H1 (cell line): ENCODE measurements around the gene BBS2.

ENCODE experiments used
- EP300 ChIP-seq, 2 experiments: IDR thresholded peaks; 1 replicate in 1 of 2; 2 replicates in 1 of 2; pipeline ENCODE4 v1.6.1; 2011 to 2012; ENCODE audit warnings: low read depth in 2 of 2, low read length in 2 of 2, mild to moderate bottlenecking in 2 of 2, borderline replicate concordance in 1 of 2, inconsistent platforms in 1 of 2, moderate library complexity in 1 of 2
- RFX5 ChIP-seq: IDR thresholded peaks from 2 replicates; pipeline ENCODE4 v1.6.1; 2011; ENCODE audit warnings: low read depth, low read length, improper control_type of control experiment, borderline replicate concordance
- TF ChIP-seq, protein P1 (sequence below), 3 experiments: IDR thresholded peaks; 1 replicate in 2 of 3; 2 replicates in 1 of 3; pipeline versions ENCODE4 v1.5.1 to v1.6.1; 2011; ENCODE audit warnings: low read length in 3 of 3, mild to moderate bottlenecking in 3 of 3, inconsistent platforms in 2 of 3, low read depth in 1 of 3, moderate library complexity in 1 of 3; ENCODE audit not compliant: insufficient read depth in 1 of 3; ENCODE audit errors: control extremely low read depth in 1 of 3

DNA sequence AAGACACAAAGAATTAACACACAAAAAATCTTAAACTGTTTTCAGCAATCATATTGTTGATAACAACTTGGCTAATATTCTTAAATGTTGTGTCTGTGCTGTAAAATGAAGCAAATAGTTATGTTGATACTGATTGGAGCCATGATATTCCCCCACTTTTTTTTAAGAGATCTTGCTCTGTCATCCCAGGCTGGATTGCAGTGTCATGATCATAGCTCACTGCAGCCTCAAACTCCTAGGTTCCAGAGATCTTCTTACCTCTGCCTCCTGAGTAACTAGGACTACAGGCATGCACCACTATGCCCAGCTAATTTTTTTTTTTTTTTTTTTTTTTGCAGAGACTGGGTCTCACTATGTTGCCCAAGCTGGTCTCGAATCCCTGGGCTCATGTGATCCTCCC, 26.0 kb downstream of the BBS2 start:
- no peak for TF ChIP-seq RFX5
- TF ChIP-seq EP300 (IDR thresholded peaks at IDR 0.05; ENCODE audit: borderline replicate concordance in 1 of 2, low read depth in 2 of 2, low read length in 2 of 2), result no peak
- TF ChIP-seq, protein P1, sequence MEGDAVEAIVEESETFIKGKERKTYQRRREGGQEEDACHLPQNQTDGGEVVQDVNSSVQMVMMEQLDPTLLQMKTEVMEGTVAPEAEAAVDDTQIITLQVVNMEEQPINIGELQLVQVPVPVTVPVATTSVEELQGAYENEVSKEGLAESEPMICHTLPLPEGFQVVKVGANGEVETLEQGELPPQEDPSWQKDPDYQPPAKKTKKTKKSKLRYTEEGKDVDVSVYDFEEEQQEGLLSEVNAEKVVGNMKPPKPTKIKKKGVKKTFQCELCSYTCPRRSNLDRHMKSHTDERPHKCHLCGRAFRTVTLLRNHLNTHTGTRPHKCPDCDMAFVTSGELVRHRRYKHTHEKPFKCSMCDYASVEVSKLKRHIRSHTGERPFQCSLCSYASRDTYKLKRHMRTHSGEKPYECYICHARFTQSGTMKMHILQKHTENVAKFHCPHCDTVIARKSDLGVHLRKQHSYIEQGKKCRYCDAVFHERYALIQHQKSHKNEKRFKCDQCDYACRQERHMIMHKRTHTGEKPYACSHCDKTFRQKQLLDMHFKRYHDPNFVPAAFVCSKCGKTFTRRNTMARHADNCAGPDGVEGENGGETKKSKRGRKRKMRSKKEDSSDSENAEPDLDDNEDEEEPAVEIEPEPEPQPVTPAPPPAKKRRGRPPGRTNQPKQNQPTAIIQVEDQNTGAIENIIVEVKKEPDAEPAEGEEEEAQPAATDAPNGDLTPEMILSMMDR (IDR thresholded peaks at IDR 0.05; ENCODE audit: control extremely low read depth in 1 of 3, insufficient read depth in 1 of 3, low read depth in 1 of 3, low read length in 3 of 3), result no peak
